GM19467 (cell line): ENCODE data around the gene FARP2.
A peak's percentile ranks its signal among the peaks of the same experiment; 100 is the strongest.

Source experiments
- ATAC-seq: cut with Tn5 transposase; IDR thresholded peaks from one replicate; pipeline ENCODE4 v1.9.1; 2021; ENCODE audit warnings: mild to moderate bottlenecking, moderate library complexity; ENCODE audit not compliant: unreplicated experiment

The FARP2 gene

GRCh38 chr2:241325257-241325656, 30.8 kb upstream of the FARP2 start:
- no peak for ATAC-seq

- no peak for ATAC-seq
These were observed 26.1 kb upstream of the FARP2 start for GRCh38 chr2:241329669-241330615.

GRCh38 chr2:241330616-241330981, 25.5 kb upstream of the FARP2 start:
- ATAC-seq = no peak

GRCh38 chr2:241334813-241335212, 21.3 kb upstream of the FARP2 start:
- no peak for ATAC-seq

- no peak for ATAC-seq
These were observed 16.1 kb upstream of the FARP2 start for GRCh38 chr2:241339839-241340630.

- no peak for ATAC-seq
These were observed 15.4 kb upstream of the FARP2 start for GRCh38 chr2:241340631-241341163.

- no peak for ATAC-seq
These were observed 11.0 kb upstream of the FARP2 start for GRCh38 chr2:241344925-241345651.

GRCh38 chr2:241349941-241350340, 6.1 kb upstream of the FARP2 start:
- ATAC-seq = no peak

GRCh38 chr2:241350530-241350877, 5.6 kb upstream of the FARP2 start:
- ATAC-seq = no peak

GRCh38 chr2:241350878-241351639, 5.0 kb upstream of the FARP2 start:
- no peak for ATAC-seq

- ATAC-seq = no peak
These were observed 4.4 kb upstream of the FARP2 start for GRCh38 chr2:241351640-241352031.

- no peak for ATAC-seq
These were observed 3.9 kb upstream of the FARP2 start for GRCh38 chr2:241352227-241352626.

- peak; percentile 25 for ATAC-seq
These were observed 1.1 kb upstream of the FARP2 start for GRCh38 chr2:241354668-241355658.

GRCh38 chr2:241356871-241357260, 781 bp downstream of the FARP2 start:
- ATAC-seq = no peak

- no peak for ATAC-seq
These were observed 1.4 kb downstream of the FARP2 start for GRCh38 chr2:241357531-241357930.

- no peak for ATAC-seq
These were observed 2.4 kb downstream of the FARP2 start for GRCh38 chr2:241358470-241358869.

- ATAC-seq = no peak
These were observed 3.5 kb downstream of the FARP2 start for GRCh38 chr2:241359481-241360045.

GRCh38 chr2:241363426-241363825, 7.3 kb downstream of the FARP2 start:
- ATAC-seq = no peak

- ATAC-seq = no peak
These were observed 8.7 kb downstream of the FARP2 start for GRCh38 chr2:241364781-241365180.
